Skeletal muscle satellite cell (primary cell): ENCODE results near the gene SYT1.

ENCODE experiments used
- H3K27me3 ChIP-seq: 2 replicates; pipeline ENCODE4 v1.7.0; 2013; ENCODE audit warnings: low read length; ENCODE audit not compliant: control insufficient read depth, insufficient read depth
- H3K36me3 ChIP-seq: 2 replicates; pipeline ENCODE4 v1.7.0; 2013; ENCODE audit warnings: mild to moderate bottlenecking, control low read depth, low read length; ENCODE audit not compliant: insufficient read depth
- H3K4me1 ChIP-seq: 2 replicates; pipeline ENCODE4 v1.7.0; 2013; ENCODE audit warnings: low read length; ENCODE audit not compliant: control insufficient read depth, insufficient read depth
- H3K4me2 ChIP-seq: 2 replicates; pipeline ENCODE4 v1.7.0; 2013; ENCODE audit warnings: mild to moderate bottlenecking, low read length
- H3K4me3 ChIP-seq: 2 replicates; pipeline ENCODE4 v1.7.0; 2013; ENCODE audit warnings: low read length
- H3K9ac ChIP-seq: 2 replicates; pipeline ENCODE4 v1.7.0; 2013; ENCODE audit warnings: mild to moderate bottlenecking, low read depth, low read length, moderate library complexity
- H3K9me3 ChIP-seq: replicated peaks from 2 replicates; pipeline ENCODE4 v1.7.0; 2013; ENCODE audit warnings: mild to moderate bottlenecking, control low read depth, low read length

The SYT1 gene

GRCh38 chr12:79384551-79384950 lies 520.0 kb downstream of the SYT1 start:
- Histone ChIP-seq H3K36me3 (no peaks in the 10 kb centered on the region), H3K4me2 (no peak overlapping the region), H3K4me3 (no peak overlapping the region), H3K9ac (no peak overlapping the region), H3K27me3 (no peaks in the 10 kb centered on the region), H3K9me3 (no peaks in the 10 kb centered on the region), H3K4me1 (no peaks in the 10 kb centered on the region)

- Histone ChIP-seq H3K36me3 (no peaks in the 10 kb centered on the region), H3K4me1 (no peaks in the 10 kb centered on the region), H3K4me3 (no peak overlapping the region), H3K9ac (no peak overlapping the region), H3K27me3 (no peaks in the 10 kb centered on the region), H3K9me3 (no peaks in the 10 kb centered on the region), H3K4me2 (no peak overlapping the region)
These were observed 523.4 kb downstream of the SYT1 start for GRCh38 chr12:79388011-79388410.

- H3K9ac ChIP-seq, result no peak overlapping the region
- H3K9me3 ChIP-seq, result no peaks in the 10 kb centered on the region
- H3K4me1 ChIP-seq, result no peaks in the 10 kb centered on the region
- H3K36me3 ChIP-seq, result no peaks in the 10 kb centered on the region
- no peak overlapping the region for H3K4me3 ChIP-seq
- H3K4me2 ChIP-seq, result no peak overlapping the region
- H3K27me3 ChIP-seq, result no peaks in the 10 kb centered on the region
These were observed 529.3 kb downstream of the SYT1 start for GRCh38 chr12:79393842-79394241.

- Histone ChIP-seq H3K36me3 (no peaks in the 10 kb centered on the region), H3K9me3 (no peaks in the 10 kb centered on the region), H3K9ac (no peak overlapping the region), H3K27me3 (no peaks in the 10 kb centered on the region), H3K4me2 (no peak overlapping the region), H3K4me1 (peaks cover 3% of the 10 kb centered on the region), H3K4me3 (no peak overlapping the region)
These were observed 533.0 kb downstream of the SYT1 start for GRCh38 chr12:79397609-79398008.

- Histone ChIP-seq H3K9ac (no peak overlapping the region), H3K4me2 (no peak overlapping the region), H3K36me3 (no peaks in the 10 kb centered on the region), H3K27me3 (no peaks in the 10 kb centered on the region), H3K9me3 (no peaks in the 10 kb centered on the region), H3K4me3 (no peak overlapping the region), H3K4me1 (peaks cover 7% of the 10 kb centered on the region)
These were observed 535.9 kb downstream of the SYT1 start for GRCh38 chr12:79400481-79400880.

- H3K36me3 ChIP-seq, result no peaks in the 10 kb centered on the region
- no peak overlapping the region for H3K4me3 ChIP-seq
These were observed 538.0 kb downstream of the SYT1 start for GRCh38 chr12:79402606-79403005.

GRCh38 chr12:79406993-79407392 lies 542.4 kb downstream of the SYT1 start:
- Histone ChIP-seq H3K4me3 (no peak overlapping the region), H3K27me3 (no peaks in the 10 kb centered on the region), H3K4me2 (no peak overlapping the region), H3K9me3 (no peaks in the 10 kb centered on the region), H3K9ac (no peak overlapping the region), H3K4me1 (peaks cover 45% of the 10 kb centered on the region), H3K36me3 (no peaks in the 10 kb centered on the region)

More at GRCh38 chr12:79402606-79403005, 538.0 kb downstream of the SYT1 start:
- Histone ChIP-seq H3K4me2 (no peak overlapping the region), H3K4me1 (peaks cover 18% of the 10 kb centered on the region), H3K9me3 (no peaks in the 10 kb centered on the region), H3K9ac (no peak overlapping the region), H3K27me3 (no peaks in the 10 kb centered on the region)

GRCh38 chr12:79407671-79408622 lies 543.4 kb downstream of the SYT1 start:
- no peak overlapping the region for H3K4me3 ChIP-seq
- H3K4me1 ChIP-seq, result peaks cover 40% of the 10 kb centered on the region
- H3K9ac ChIP-seq, result peak overlapping the region; percentile 47
- H3K9me3 ChIP-seq, result no peaks in the 10 kb centered on the region
- H3K36me3 ChIP-seq, result no peaks in the 10 kb centered on the region
- no peaks in the 10 kb centered on the region for H3K27me3 ChIP-seq
- peak overlapping the region; percentile 9 for H3K4me2 ChIP-seq

- Histone ChIP-seq H3K4me1 (peaks cover 38% of the 10 kb centered on the region), H3K9ac (peak overlapping the region; percentile 47), H3K4me3 (no peak overlapping the region), H3K4me2 (no peak overlapping the region), H3K36me3 (no peaks in the 10 kb centered on the region), H3K27me3 (no peaks in the 10 kb centered on the region), H3K9me3 (no peaks in the 10 kb centered on the region)
These were observed 544.1 kb downstream of the SYT1 start for GRCh38 chr12:79408689-79409088.

GRCh38 chr12:79409562-79409961 lies 545.0 kb downstream of the SYT1 start:
- H3K9ac ChIP-seq, result peak overlapping the region; percentile 47
- peak overlapping the region; percentile 29 for H3K4me2 ChIP-seq
- H3K4me3 ChIP-seq, result no peak overlapping the region
- no peaks in the 10 kb centered on the region for H3K9me3 ChIP-seq
- H3K27me3 ChIP-seq, result no peaks in the 10 kb centered on the region
- H3K36me3 ChIP-seq, result no peaks in the 10 kb centered on the region
- peaks cover 38% of the 10 kb centered on the region for H3K4me1 ChIP-seq

GRCh38 chr12:79411791-79412190 lies 547.2 kb downstream of the SYT1 start:
- Histone ChIP-seq H3K9me3 (no peaks in the 10 kb centered on the region), H3K36me3 (no peaks in the 10 kb centered on the region), H3K9ac (no peak overlapping the region), H3K4me2 (no peak overlapping the region), H3K27me3 (no peaks in the 10 kb centered on the region), H3K4me1 (peaks cover 45% of the 10 kb centered on the region), H3K4me3 (no peak overlapping the region)

- no peaks in the 10 kb centered on the region for H3K27me3 ChIP-seq
- H3K4me3 ChIP-seq, result no peak overlapping the region
- no peak overlapping the region for H3K9ac ChIP-seq
- no peak overlapping the region for H3K4me2 ChIP-seq
- peaks cover 28% of the 10 kb centered on the region for H3K4me1 ChIP-seq
- no peaks in the 10 kb centered on the region for H3K9me3 ChIP-seq
- no peaks in the 10 kb centered on the region for H3K36me3 ChIP-seq
These were observed 549.2 kb downstream of the SYT1 start for GRCh38 chr12:79413796-79414195.
